ENCODE data around the gene OR10Z1.

OR10Z1 gene

GRCh38 chr1:158579733-158580132 is 25.3 kb upstream of the OR10Z1 start, which contains the start of gene OR10X1:
Gene OR10X1 (minus strand): TSS chr1:158579899. CDS start chr1:158579899, 0 bp downstream.
- DNase-seq (ENCODE audit: insufficient read length, low spot score), result no peak
- no peak for FAIRE-seq
- TF ChIP-seq CTCF (IDR thresholded peaks at IDR 0.05; ENCODE audit: insufficient read depth, missing control alignments), result no peak

- DNase-seq (ENCODE audit: insufficient read length, low spot score) (no peak), FAIRE-seq (no peak)
- no peak for TF ChIP-seq CTCF (IDR thresholded peaks at IDR 0.05; ENCODE audit: insufficient read depth, missing control alignments)
Measured at GRCh38 chr1:158583962-158584361, 21.1 kb upstream of the OR10Z1 start.

- no peak for TF ChIP-seq CTCF (IDR thresholded peaks at IDR 0.05; ENCODE audit: insufficient read depth, missing control alignments)
- no peak for FAIRE-seq
- DNase-seq (ENCODE audit: insufficient read length, low spot score), result no peak
Measured at GRCh38 chr1:158586942-158587341, 18.1 kb upstream of the OR10Z1 start.

GRCh38 chr1:158600735-158601134 is 4.3 kb upstream of the OR10Z1 start:
- FAIRE-seq (no peak), DNase-seq (ENCODE audit: insufficient read length, low spot score) (no peak)
- no peak for TF ChIP-seq CTCF (IDR thresholded peaks at IDR 0.05; ENCODE audit: insufficient read depth, missing control alignments)

GRCh38 chr1:158607296-158607695 is 2.2 kb downstream of the OR10Z1 start:
- DNase-seq (ENCODE audit: insufficient read length, low spot score), result no peak
- no peak for FAIRE-seq
- TF ChIP-seq CTCF (IDR thresholded peaks at IDR 0.05; ENCODE audit: insufficient read depth, missing control alignments), result no peak

GRCh38 chr1:158611916-158612315 is 6.8 kb downstream of the OR10Z1 start:
- no peak for FAIRE-seq
- TF ChIP-seq CTCF (IDR thresholded peaks at IDR 0.05; ENCODE audit: insufficient read depth, missing control alignments), result no peak

GRCh38 chr1:158613764-158614163 is 8.7 kb downstream of the OR10Z1 start:
- FAIRE-seq (no peak), DNase-seq (ENCODE audit: insufficient read length, low spot score) (no peak)
- TF ChIP-seq CTCF (IDR thresholded peaks at IDR 0.05; ENCODE audit: insufficient read depth, missing control alignments), result no peak

More at GRCh38 chr1:158611916-158612315, 6.8 kb downstream of the OR10Z1 start:
- DNase-seq (ENCODE audit: insufficient read length, low spot score), result no peak

Data from D721Med (cell line).